Hematopoietic multipotent progenitor cell treated with erythropoietin and hydrocortisone succinate and interleukin-3 and kit ligand, for 17 days (in vitro differentiated cells): ENCODE data around the gene ACOX3.
"Not testable (repeated sequence)": the region's sequence is repeated elsewhere in the genome, so short reads cannot be mapped to it uniquely, and the experiment has no call there.

Experiments
- DNase-seq: peaks from one replicate; pipeline ENCODE4 v3.0.0-alpha.2; 2015; ENCODE audit warnings: low spot score

ACOX3 gene

DNA sequence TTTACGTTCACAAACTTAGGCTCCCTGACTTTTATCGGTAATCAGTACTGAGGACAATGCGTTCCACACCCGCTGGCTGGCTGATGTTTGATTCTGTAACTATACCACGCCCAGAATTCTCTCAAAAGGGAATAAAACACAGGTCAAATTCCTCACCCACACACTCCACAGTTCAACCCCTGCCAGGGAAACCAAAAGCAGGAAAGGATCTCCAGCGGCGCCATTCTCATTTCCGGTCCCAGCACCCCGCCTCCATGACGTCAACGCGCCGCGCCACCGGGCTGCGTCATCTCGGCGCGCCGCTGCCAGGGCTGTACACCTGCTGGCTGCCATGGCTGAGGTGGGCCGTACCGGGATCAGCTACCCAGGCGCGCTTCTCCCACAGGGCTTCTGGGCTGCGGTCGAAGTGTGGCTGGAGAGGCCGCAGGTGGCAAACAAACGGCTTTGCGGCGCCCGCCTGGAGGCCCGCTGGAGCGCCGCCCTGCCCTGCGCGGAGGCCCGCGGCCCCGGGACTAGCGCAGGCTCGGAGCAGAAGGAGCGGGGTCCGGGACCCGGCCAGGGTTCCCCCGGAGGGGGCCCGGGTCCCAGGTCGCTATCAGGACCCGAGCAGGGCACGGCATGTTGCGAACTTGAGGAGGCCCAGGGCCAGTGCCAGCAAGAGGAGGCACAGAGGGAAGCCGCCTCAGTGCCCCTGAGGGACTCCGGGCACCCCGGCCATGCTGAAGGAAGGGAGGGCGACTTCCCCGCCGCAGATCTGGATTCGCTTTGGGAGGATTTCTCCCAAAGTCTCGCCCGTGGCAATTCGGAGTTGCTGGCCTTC, at the start of gene ACOX3, which contains the start of gene TRMT44:
TSS of gene ACOX3 (minus strand) at position 232 of the 820 bp plus-strand sequence. CDS start 24,202 bp downstream, outside the sequence.
TSS of gene TRMT44 (plus strand) at position 286 of the 820 bp plus-strand sequence. CDS start at position 332, 46 bp downstream.
- peak; percentile 94 for DNase-seq

DNA sequence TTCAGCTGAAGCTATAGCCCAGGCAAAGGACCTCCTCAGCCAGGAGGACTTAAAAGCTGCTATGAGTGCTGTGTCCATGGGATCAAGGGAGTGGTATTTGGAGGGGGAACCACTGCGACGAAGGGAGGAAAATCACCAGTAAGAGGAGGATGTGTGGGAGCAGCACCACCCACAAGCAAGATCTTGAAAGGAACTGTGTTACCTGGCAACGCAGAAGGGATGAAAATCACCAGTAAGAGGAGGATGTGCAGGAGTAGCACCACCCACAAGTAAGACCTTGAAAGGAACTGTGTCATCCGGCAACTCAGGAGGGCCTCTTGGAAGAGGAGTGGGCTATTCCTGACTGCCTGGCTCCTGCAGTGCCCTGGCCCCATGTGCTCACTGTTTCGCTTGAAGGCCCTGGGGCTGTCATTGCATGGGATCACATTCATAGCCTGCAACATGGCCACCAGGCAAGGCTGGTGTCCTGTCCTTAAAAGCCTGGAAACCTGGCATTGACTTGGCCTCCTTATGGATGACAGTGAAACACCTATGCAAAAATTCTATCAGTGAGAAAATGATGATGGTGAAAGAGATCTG, 48.4 kb upstream of the ACOX3 start:
- DNase-seq = no peak

DNA sequence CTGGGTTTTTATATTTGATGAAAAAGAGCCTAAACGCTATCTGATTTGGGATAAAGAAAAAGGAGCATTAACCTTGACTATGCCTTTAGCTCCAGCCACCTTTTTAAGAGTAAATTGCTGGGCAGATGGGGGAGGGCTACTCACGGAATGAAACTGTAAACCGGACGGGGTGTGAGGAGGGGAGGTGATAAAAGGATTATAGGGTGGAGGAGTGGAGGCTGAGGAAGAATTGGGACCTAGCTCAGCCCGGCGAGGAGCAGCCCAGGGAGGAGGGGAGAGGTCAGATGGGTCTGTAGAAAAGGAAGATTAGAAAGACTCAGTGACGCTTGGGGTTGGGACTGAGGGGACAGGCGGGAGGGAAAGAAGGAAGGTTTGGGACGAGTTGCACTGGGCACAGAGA, 46.1 kb upstream of the ACOX3 start:
- DNase-seq = not testable (repeated sequence)

DNA sequence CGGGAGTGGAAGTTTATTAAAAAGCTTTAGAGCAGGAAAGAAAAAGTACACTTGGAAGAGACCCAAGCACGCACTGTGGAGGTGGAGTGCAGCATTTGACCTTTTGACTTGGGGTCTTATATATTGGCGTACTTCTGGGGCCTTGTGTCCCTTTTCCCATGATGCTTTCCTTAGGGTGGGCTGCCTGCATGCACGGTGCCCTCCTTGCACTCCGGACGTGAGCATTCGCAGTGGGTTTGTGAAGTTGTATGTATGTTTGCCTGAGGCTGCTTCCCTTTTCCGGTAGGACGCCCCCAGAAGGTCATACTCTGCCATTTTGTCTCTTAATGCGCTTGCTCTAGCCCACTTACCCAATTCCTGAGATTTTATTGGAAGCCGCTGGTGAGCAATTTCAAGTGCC, 39.7 kb upstream of the ACOX3 start:
- no peak for DNase-seq

DNA sequence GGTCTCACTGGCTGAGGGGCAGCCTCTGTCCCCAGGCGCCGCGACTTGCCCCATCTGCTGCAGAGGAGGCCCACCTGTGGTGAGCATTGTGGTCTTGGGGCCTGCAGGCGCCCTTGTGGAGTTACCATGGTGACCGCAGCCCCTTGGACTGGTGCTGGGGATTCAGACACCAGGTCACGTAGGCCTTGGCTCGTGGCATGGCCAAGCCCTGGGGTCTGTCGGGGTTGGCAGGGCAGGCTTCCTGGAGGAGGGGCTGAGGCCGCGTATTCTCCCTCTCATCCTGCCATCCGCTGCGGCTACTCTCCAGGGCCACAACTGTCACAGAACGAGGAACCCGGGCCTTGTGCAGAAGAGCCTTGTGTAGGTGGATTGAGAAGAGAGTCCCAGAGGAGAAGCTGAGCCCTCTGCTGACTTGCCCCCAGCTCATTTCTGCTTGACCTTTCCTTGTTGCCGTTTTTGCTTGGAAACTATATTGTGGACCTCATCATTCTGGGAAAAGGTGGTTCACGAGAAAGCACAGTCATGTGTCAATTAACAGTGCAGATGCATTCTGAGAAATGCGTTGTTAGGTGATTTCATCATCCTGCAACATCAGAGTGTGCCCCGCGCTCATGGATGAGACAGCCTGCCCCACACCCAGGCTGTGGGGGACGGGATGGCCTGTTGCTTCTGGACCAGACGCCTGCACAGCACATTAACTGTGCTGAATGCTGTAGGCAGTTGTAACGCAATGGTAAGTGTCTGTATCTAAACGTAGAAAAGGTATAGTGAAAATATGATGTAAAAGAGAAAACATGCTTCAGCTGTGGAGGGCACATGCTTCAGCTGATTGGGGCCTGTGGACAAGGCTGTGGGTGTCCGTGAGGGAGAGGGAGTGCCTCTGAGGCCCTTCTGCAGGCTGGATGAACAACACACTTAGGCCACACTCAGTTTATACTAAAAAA, 38.5 kb upstream of the ACOX3 start:
- no peak for DNase-seq

DNA sequence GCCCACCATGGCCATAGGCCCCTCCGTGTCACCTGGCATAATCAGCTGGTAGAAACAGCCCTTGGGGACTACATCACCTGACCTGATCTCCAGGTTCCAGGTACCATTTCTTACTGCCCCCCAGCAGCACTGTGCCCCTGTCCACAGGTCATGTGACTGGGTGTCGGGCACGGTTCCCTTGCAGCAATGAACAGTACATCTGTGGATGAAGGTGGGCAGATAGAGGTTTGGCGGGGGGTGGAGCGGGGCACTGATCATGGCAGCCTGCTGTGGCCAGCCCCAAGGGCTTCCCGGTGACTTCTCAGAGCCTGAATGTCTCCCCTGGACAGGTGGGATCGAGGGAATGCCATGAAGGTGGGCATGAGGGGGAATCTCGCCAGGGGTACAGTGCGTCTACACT, 37.8 kb upstream of the ACOX3 start:
- no peak for DNase-seq

DNA sequence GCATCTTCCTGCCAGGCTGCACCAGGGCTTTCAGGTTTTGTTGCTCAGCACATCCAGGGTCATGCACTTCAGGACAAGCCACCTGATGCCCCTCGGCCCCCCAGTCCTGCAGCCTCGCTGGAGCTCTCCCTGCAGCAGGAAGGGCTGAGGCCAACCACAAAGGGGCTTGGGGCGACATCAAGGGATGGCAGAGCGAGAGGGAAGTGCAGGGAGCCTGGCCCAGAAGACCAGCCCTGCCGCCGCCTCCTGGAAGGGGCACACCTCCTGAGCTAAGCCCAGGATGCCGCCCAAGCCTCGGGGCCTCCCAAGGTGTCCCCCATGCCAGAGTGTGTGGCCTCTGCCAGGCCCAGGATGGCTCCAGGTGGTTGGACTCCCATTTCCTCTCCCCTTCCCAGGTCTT, 37.2 kb upstream of the ACOX3 start:
- no peak for DNase-seq

DNA sequence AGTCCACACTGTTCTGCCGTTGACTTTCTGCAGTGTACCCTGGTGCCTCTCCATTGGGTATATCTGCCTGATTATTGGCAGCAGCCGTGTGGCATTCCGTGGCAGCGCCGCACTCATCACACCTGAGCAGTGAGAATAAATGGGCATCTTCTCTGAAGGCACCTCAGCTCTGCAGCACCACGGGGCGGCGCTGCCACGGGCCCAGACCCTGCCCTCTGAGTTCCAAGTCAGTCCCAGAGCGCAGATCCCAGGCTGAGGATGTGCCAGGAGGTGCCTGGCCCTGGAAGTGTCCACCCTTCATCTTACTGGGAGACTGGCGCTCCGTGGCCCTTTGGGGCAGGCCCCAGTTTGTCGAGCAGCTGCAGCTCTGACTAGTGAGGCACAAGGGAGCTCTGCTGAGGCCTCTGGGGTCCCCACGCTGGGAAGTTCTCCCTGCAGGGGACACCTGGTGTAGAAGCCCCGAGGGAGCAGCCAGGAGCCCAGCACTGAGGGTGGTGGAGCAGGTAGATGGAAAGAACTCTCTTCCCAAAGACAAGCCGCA, 36.6 kb upstream of the ACOX3 start:
- DNase-seq = no peak

DNA sequence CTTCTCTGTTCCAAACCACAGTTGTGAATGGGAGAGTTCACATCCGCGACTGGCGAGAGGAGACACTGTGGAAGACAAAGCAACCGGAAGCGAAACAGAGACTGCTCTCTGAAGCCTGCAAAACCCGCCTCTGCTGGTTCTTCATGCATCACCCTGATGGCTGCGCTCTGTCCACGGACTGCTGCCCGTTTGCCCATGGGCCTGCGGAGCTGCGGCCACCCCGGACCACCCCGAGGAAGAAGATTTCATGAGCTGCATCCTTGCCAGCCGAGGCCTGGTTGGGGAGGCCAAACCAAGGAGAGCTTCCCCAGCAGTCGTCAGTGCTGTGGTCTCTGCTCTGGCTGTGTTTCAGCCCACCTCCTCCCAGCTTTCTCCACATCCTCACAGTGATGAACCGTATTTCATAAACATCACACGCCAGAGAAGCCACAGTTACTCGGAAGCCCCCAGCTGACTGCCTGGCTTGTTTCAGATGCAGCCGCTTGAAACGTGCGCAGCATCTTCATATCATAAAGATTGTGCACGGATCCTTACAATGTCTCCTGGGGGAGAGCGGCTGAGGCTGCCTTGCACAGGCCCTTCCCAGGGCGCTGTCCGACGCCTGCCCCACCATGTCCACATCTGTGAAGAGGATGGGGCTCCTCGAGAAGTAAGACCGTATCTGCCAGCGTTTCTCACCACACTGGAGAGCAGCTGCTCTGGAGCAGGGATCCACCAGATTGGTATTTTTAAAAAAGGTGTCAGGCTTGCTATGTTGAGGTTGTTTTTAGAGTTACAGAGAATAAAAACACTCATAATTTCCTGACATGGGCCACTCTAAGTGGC, 35.4 kb upstream of the ACOX3 start:
- DNase-seq = no peak

DNA sequence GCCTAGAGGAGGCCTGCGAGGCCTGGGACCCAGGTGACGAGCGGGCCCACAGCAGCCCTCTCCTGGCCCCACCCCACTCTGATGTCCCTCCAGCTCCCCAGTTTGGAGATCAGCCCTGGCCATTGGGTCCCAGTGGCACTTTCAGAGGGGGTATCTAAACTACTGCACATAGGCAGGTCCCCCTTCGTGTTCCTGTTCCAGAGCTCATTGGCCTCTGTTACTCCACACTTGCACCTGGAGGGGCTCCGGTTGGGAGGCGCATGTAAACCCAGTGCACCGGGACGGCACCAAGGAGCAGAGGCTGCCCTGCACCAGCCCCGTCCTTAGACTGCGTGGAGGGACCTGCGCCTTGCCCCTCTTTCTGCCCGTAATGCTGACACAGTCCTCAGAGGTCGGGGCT, 34.3 kb upstream of the ACOX3 start:
- DNase-seq = no peak

DNA sequence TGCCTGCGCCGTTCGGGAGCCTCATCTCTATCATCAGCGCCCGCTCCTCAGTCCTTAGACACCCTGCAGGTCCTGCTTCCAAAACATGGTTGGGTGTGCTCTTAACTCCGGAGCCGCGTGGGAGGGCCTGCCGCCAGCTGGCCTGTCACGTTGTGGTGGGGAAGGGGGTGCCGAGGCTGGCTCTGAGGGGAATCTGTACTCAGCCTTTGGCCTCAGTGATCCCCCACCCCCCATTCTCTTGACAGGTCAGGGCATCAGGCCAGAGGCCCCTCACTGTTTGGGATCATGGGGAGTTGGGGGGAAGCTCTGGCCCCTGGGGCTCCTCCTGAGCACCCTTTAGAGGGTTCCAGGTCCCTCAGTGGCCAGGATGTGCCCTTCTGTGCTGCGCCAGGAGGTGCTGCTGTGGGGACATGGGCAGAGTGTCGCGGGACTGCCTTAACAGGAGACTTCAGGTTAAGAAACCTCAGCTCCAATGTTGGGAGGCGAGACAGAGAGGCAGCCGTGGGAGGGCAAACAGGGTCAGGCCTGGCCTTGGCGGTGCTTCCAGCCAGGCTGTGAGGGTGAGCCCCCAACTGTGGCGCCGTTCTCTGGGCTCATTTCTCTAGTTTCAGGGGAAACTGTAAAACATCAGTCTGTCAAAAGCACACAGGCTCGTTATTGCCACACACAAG, 33.5 kb upstream of the ACOX3 start:
- no peak for DNase-seq

DNA sequence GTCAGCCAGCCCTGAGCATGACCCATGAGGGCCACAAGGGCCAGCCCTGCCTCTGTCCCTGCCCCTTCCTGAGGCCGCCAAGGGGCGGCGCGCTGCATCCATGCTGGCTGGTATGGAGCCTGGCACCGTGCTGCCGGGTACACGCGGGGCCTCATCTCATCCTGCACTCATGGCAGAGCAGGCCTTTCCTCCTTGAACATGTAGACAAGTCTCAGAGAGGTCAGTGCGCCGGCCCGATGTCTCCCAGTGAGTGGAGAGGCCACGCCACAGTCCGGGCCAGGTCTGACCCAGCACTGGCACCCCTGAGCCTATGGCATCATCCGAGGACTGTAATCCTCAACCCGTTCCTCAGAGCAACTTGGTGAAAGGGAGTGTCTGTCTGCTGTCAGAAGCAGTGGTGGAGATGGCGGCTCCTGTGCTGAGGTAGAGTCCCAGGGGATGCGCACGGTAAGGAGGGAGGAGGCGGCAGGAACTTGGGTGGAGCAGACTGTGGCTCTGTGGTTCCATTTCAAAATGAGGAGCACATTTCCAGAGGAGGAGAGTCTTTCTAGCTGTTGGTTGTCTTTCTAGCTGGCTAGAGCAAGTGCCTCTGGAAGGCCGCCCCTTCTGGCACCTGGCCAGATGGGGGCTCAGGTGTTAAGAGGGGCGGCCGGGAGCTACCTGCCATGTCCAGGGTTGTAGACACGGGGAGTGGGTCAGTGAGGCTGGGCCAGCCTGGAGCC, 32.8 kb upstream of the ACOX3 start:
- no peak for DNase-seq

DNA sequence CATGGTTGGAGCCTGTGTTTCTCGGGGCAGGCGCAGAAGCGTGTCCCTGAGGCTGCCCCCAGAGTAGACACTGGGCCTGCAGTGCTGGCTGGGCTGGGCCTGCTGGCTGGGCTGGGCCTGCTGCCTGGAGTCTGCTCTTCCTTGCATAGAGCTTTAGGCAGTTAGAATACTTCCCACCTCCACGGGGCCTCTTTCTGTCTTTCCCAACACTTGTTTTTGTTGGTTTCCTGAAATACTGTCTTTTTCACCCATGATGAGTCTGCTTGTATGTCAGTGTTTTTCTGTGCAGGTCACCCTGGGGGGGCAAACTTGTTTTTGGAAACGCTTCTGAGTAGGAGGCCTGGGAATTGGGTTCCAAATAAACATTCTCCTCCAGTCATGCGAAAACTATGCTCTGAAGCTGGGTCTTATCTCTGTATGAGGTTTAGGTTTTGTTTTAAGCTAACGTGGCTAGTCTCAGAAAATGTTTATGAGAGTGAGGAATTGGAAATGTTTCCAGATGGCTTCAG, 32.2 kb upstream of the ACOX3 start:
- no peak for DNase-seq

DNA sequence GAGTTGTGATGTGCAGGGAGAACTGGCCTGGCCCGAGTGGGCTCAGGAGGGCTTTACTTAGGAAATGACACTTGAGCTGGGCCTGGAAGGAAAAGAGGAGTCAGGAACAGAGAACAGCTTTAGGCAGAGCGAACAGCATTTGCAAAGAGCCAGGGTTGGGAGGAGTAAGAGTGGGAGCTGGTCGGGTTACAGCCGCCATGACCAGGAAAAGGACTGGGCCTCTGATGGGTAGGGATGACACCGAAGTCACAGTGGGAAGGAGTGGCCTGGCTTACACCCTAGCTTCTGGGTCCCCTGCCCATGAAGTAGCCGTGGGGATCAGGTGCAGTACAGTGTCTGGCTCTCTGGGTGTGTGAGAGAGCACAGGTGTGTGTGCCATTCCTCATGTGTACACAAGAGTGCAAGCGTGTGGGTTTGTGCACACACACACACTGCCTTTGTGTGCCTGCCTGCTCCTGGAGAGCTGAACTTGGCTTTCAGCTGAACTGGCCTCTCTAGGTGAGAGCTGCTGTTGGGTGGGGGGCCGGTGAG, 31.7 kb upstream of the ACOX3 start:
- no peak for DNase-seq

DNA sequence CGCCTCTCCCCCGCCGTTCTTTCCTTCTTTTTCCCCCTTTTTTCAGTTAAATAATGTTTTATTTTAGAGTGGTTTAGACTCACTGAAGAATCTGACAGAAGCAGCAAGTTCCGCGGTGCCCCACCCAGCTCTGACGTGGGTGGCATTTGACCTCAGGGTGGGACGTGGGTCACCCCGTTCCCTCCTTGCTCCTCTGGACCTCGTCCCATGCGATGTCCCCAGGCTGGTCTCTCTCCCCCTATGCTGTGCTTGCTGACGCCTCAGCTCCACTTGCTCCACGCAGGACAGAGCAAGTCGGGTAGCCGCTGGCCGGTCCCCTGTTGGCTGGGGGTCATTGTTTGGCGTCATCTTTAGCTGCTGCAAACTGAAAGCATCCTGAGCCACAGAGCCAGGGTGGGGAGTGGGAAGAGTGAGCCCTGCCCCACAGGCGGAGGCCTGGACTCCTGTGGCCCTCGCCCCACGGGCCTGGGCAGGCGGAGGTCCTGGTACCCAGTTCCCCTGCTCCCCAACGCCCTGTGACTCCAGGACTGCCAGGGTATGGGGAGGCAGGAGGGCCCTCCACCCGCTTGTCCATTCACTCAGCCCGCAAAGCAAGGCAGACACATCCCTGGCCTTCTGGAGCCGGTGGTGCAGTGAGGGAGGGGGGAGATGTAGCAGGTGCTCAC, 30.8 kb upstream of the ACOX3 start:
- DNase-seq = no peak

DNA sequence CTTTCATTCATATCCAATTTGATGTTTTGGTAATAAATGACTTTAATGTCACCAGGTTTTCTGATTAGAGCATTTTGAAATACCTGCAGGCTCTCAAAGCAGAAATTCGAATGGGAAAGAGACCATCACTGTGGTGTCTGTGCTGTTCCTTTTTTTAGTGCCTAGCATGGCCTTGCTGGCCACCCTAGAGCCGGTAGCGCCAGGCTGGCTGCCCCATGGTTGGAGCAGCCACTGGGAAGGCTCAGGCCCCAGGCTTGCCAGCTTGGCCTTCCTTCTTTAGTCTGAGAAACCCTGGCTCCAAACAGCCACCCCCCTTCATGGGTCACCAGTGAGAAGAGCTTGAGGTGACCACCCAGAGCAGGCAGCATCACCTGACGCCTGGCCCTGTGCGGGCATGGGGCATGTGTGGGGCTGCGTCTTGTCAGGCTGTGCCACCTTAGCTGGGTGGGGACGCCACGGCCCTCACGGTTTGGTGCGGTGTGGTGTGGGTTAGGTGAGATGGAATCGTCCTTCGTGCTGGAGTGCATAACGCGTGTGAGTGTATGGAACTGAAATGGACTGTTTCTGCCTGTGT, 30.0 kb upstream of the ACOX3 start:
- DNase-seq = no peak

DNA sequence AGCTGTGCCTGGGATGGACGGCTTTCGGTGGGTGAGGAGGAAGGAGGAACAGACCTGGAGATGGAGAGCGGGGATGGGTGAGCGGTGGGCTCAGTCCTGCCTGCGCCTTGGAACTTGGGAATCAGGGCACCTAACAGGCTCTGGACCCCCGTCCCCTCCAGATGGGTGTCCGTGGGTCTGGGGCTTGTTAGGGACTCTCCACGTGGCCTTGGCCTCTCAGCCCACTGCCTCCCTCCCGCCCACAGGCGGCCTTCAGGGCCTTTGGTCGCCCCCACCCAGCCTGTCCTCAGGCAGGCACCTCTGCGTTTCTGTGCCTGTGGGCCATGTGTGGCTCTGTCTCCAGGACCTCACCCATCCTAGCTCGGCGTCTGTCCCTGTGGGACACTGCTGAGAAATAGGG, 29.0 kb upstream of the ACOX3 start:
- DNase-seq = no peak

DNA sequence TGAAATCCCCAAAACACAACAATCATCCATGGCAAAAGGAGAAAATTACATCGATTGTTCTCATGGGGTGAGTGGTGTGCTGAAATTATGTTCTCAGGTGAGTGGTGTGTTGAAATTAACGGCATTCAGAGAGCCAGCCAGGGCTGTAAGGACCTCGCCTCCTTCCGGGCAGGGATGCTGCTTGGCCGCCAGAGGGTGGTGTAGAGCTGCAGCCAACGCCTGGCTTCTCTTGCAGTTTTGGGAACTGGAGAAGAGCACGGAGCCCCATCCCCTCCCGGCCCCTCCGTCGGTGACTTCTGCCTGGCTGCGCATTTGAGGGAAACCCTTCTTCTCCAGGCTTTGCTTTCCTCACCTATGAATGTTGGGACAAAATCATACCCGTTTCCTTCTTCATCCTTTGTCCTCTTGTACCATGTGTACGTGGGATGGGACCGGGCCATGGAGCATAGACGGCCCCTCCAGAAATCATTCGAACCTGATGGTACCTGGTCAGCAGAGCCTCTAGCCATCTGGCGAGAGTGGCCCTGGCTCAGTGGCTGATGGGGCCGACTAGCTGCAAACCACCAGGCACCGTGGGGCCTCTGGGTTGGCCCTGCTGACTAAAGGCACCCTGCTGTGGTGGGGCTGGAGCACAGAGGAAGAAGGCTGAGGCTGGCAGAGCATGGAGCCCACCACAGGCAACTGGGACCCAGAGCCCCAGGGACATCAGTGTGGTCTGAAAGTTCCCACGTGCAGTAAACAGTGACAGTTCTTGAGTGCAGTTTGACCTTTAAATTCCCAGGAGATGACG, 28.4 kb upstream of the ACOX3 start:
- peak; percentile 49 for DNase-seq
